Fibroblast of villous mesenchyme (primary cell): ENCODE measurements around the gene CIBAR2. TPM values are rescaled to one million over a fixed set of nuclear protein-coding genes. Genes with fewer than 3 reads are reported as not detected.
"Not testable (repeated sequence)": the region's sequence is repeated elsewhere in the genome, so short reads cannot be mapped to it uniquely, and the experiment has no call there.

Source experiments
- DNase-seq: peaks from one replicate; pipeline ENCODE4 v3.0.0-alpha.2; 2010; ENCODE audit warnings: low read depth
- H3K4me3 ChIP-seq: 2 replicates; pipeline ENCODE4 v1.5.1; 2011; ENCODE audit warnings: low read depth, mild to moderate bottlenecking, low read length
- CTCF ChIP-seq: IDR thresholded peaks from 2 replicates; pipeline ENCODE4 v1.5.1; 2012; ENCODE audit warnings: low read depth, mild to moderate bottlenecking, low read length; ENCODE audit not compliant: insufficient read depth
- total RNA-seq: library from RNA; depleted of rRNA; stranded (reverse); fragments of >200 nt; gene quantifications from 2 replicates; pipeline ENCODE4 v1.2.3, GENCODE V29; 2012

CIBAR2 gene
- total RNA-seq, 1 donor = not detected

GRCh38 chr16:85054948-85055492 lies 57.3 kb downstream of the CIBAR2 start:
- TF ChIP-seq CTCF = no peak
- DNase-seq = no peak
- H3K4me3 ChIP-seq = peak overlapping the region; percentile 33

- not testable (repeated sequence) for H3K4me3 ChIP-seq, DNase-seq
These were observed 58.0 kb downstream of the CIBAR2 start for GRCh38 chr16:85054321-85054720.

- TF ChIP-seq CTCF = no peak
- H3K4me3 ChIP-seq = no peak overlapping the region
- DNase-seq = no peak
These were observed 59.7 kb downstream of the CIBAR2 start for GRCh38 chr16:85052536-85052935.

- DNase-seq = no peak
- H3K4me3 ChIP-seq = no peak overlapping the region
- no peak for TF ChIP-seq CTCF
These were observed 60.6 kb downstream of the CIBAR2 start for GRCh38 chr16:85051683-85052082.

GRCh38 chr16:85051067-85051581 lies 61.1 kb downstream of the CIBAR2 start:
- H3K4me3 ChIP-seq = no peak overlapping the region
- DNase-seq = peak; percentile 74
- no peak for TF ChIP-seq CTCF

- TF ChIP-seq CTCF = no peak
- no peak for DNase-seq
- no peak overlapping the region for H3K4me3 ChIP-seq
These were observed 62.5 kb downstream of the CIBAR2 start for GRCh38 chr16:85049706-85050305.

GRCh38 chr16:85048921-85049562 lies 63.2 kb downstream of the CIBAR2 start:
- TF ChIP-seq CTCF = no peak
- no peak overlapping the region for H3K4me3 ChIP-seq
- DNase-seq = no peak
